ENCODE measurements around the gene BRD7.

BRD7 gene

GRCh38 chr16:50306287-50306686 is 62.5 kb downstream of the BRD7 start:
- TF ChIP-seq GABPA (IDR thresholded peaks at IDR 0.05; ENCODE audit: low read depth) (no peak), REST (IDR thresholded peaks at IDR 0.05; ENCODE audit: insufficient replicate concordance, low read depth) (no peak), CTCF (IDR thresholded peaks at IDR 0.05; ENCODE audit: insufficient read depth, low read length) (no peak), POLR2AphosphoS5 (IDR thresholded peaks at IDR 0.05; ENCODE audit: low read depth) (no peak), SPI1 (IDR thresholded peaks at IDR 0.05; ENCODE audit: borderline replicate concordance, low read depth) (no peak)
- no peak overlapping the region for H3K27ac ChIP-seq (replicated peaks)
- DNase-seq (ENCODE audit: low read depth in 1 of 2, low spot score in 1 of 2), result no peak
- no peaks in the 10 kb centered on the region for H3K27me3 ChIP-seq (ENCODE audit: insufficient read depth, poor library complexity, severe bottlenecking)
- H3K4me3 ChIP-seq (replicated peaks; ENCODE audit: insufficient read depth, low read length), result no peak overlapping the region

- no peaks in the 10 kb centered on the region for H3K27me3 ChIP-seq (ENCODE audit: insufficient read depth, poor library complexity, severe bottlenecking)
- H3K4me3 ChIP-seq (replicated peaks; ENCODE audit: insufficient read depth, low read length), result no peak overlapping the region
- no peak overlapping the region for H3K27ac ChIP-seq (replicated peaks)
- TF ChIP-seq SPI1 (IDR thresholded peaks at IDR 0.05; ENCODE audit: borderline replicate concordance, low read depth) (no peak), POLR2AphosphoS5 (IDR thresholded peaks at IDR 0.05; ENCODE audit: low read depth) (no peak), GABPA (IDR thresholded peaks at IDR 0.05; ENCODE audit: low read depth) (no peak), REST (IDR thresholded peaks at IDR 0.05; ENCODE audit: insufficient replicate concordance, low read depth) (no peak), CTCF (IDR thresholded peaks at IDR 0.05; ENCODE audit: insufficient read depth, low read length) (no peak)
- no peak for DNase-seq (ENCODE audit: low read depth in 1 of 2, low spot score in 1 of 2)
These were observed 63.2 kb downstream of the BRD7 start for GRCh38 chr16:50305441-50306061.

GRCh38 chr16:50304467-50305440 is 64.0 kb downstream of the BRD7 start:
- no peak overlapping the region for H3K27ac ChIP-seq (replicated peaks)
- no peaks in the 10 kb centered on the region for H3K27me3 ChIP-seq (ENCODE audit: insufficient read depth, poor library complexity, severe bottlenecking)
- DNase-seq (ENCODE audit: low read depth in 1 of 2, low spot score in 1 of 2), result no peak
- no peak overlapping the region for H3K4me3 ChIP-seq (replicated peaks; ENCODE audit: insufficient read depth, low read length)
- TF ChIP-seq GABPA (IDR thresholded peaks at IDR 0.05; ENCODE audit: low read depth) (no peak), SPI1 (IDR thresholded peaks at IDR 0.05; ENCODE audit: borderline replicate concordance, low read depth) (no peak), CTCF (IDR thresholded peaks at IDR 0.05; ENCODE audit: insufficient read depth, low read length) (no peak)

Data from HL-60 (cell line).